SKM-1 (cell line): ENCODE measurements around the gene KMT2B.
"Not testable (repeated sequence)": the region's sequence is repeated elsewhere in the genome, so short reads cannot be mapped to it uniquely, and the experiment has no call there.

Source experiments
- DNase-seq: peaks from one replicate; lab custom pipeline; 2025; ENCODE audit not compliant: unreplicated experiment; lab: John Stamatoyannopoulos, UW

Gene KMT2B, protein sequence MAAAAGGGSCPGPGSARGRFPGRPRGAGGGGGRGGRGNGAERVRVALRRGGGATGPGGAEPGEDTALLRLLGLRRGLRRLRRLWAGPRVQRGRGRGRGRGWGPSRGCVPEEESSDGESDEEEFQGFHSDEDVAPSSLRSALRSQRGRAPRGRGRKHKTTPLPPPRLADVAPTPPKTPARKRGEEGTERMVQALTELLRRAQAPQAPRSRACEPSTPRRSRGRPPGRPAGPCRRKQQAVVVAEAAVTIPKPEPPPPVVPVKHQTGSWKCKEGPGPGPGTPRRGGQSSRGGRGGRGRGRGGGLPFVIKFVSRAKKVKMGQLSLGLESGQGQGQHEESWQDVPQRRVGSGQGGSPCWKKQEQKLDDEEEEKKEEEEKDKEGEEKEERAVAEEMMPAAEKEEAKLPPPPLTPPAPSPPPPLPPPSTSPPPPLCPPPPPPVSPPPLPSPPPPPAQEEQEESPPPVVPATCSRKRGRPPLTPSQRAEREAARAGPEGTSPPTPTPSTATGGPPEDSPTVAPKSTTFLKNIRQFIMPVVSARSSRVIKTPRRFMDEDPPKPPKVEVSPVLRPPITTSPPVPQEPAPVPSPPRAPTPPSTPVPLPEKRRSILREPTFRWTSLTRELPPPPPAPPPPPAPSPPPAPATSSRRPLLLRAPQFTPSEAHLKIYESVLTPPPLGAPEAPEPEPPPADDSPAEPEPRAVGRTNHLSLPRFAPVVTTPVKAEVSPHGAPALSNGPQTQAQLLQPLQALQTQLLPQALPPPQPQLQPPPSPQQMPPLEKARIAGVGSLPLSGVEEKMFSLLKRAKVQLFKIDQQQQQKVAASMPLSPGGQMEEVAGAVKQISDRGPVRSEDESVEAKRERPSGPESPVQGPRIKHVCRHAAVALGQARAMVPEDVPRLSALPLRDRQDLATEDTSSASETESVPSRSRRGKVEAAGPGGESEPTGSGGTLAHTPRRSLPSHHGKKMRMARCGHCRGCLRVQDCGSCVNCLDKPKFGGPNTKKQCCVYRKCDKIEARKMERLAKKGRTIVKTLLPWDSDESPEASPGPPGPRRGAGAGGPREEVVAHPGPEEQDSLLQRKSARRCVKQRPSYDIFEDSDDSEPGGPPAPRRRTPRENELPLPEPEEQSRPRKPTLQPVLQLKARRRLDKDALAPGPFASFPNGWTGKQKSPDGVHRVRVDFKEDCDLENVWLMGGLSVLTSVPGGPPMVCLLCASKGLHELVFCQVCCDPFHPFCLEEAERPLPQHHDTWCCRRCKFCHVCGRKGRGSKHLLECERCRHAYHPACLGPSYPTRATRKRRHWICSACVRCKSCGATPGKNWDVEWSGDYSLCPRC (N-terminal part only)

DNA sequence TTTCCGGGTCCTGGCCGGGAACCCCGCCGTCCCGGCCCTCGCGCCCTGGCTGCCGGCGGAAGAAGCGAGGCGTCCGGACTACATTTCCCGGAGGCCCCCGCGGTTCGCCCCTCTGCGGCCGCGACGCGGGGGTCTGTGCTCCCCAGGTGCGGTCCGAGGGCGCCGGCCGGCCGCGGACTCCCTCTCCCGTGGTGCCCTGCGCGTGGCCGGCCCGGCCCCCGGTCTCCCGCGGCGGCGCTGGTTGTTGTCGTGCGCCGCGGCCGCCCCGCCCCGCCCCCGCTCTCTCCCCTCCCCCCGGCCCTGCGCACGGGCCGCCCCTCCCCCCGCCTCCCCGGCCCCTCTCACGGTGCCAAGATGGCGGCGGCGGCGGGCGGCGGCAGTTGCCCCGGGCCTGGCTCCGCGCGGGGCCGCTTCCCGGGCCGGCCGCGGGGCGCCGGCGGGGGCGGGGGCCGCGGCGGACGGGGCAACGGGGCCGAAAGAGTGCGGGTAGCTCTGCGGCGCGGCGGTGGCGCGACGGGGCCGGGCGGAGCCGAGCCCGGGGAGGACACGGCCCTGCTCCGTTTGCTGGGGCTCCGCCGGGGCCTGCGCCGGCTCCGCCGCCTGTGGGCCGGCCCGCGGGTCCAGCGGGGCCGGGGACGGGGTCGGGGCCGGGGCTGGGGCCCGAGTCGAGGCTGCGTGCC, at the start of gene KMT2B:
TSS of gene KMT2B (plus strand) at position 339 of the 680 bp plus-strand sequence. CDS start at position 355, 16 bp downstream.
- no peak for DNase-seq

DNA sequence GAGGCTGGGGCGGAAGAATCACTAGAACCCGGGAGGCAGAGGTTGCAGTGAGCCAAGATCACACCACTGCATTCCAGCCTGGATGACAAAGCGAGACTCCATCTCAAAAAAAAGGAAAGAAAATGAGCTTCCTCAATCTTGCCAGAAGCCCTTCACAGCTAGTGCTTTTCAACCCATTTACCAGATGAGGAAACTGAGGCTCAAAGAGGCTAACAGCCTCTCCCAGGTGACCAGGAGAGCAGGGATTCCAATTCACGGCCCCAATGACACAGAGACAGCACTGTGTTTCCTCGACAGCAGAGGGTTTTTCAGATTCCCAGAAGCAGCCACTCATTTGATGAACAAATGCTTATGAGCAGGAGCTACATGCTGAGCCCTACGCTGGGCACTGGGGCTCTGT, 48.2 kb upstream of the KMT2B start:
- no peak for DNase-seq

DNA sequence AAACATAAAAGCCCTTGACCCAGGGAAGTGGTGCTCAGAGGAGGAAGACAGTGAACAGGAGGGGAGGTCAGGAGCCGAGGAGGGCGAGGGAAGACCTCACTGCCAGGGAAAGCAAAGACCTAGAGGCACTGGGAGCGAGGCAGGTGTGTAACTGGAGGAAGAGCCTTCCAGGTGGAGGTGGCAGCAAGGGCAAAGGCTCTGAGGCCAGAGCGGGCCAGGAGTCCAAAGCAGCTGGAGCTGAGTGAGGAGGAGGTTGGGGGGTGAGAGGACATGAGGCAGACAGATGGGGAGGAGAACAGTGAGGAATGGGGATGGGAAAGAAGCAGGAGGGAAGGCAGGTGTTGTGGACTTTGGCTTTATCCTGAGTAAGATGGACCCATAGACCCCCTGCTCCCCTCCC, 47.8 kb upstream of the KMT2B start:
- no peak for DNase-seq

DNA sequence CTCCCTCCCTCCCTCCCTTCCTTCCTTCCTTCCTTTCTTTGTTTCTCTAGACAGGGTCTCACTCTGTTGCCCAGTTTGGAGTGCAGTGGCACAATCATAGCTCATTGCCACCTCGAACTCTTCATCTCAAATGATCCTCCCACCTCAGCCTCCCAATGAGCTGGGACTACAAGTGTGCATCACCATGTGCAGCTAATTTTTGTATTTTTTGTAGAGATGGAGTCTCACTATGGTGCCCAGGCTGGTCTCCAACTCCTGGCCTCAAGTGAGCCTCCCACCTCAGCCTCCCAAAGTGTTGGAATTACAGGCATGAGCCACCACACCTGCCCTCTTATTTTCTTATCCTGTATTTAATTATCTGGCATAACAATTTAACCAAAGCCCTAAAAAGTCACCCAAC, 47.1 kb upstream of the KMT2B start:
- DNase-seq: no peak

DNA sequence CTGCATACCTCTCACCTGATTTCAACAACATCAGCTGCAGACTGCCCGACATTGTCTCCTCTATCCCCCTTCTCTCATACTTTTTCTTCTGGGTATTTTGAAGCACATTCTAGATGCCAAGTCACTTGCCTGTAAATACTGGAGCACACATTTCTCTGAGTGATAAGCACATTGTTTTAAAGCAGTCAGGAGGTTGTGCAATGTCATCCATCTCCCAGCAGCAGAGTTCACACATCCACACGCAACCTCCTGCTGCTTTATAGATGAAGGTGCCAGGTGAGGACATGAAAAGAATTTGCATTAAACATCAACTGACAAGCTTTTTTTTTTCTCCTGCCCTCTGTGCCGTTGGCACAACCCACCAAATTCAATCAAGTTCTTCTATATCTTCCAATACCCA, 46.0 kb upstream of the KMT2B start:
- no peak for DNase-seq

DNA sequence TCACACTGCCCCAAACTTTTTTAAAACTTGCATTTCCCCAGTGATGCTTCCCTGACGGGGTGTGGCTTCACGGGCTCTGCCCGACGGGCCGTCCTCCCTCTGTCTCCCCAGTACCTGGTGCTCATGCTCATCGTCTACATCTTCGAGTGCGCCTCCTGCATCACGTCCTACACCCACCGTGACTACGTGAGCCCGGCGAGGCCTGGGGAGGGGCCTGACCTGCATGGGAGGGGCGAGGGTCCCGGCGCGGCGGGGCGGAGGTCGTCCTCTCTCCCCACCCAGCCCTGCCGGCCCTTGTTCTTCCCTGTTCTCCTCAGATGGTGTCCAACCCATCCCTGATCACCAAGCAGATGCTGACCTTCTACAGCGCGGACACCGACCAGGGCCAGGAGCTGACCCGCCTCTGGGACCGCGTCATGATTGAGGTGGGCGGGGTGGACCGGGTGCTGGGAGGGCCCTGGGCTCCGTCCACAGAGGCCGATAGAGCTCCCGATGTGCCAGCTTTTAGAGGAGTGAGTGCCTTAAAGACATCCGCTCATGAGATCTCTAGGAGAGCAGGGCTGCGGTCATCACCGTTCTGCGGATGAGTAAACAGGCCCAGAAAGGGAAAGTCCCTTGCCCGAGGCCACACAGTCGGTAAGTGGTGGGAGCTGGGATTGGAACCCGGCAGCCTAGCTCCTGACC, 44.5 kb upstream of the KMT2B start:
- no peak for DNase-seq

DNA sequence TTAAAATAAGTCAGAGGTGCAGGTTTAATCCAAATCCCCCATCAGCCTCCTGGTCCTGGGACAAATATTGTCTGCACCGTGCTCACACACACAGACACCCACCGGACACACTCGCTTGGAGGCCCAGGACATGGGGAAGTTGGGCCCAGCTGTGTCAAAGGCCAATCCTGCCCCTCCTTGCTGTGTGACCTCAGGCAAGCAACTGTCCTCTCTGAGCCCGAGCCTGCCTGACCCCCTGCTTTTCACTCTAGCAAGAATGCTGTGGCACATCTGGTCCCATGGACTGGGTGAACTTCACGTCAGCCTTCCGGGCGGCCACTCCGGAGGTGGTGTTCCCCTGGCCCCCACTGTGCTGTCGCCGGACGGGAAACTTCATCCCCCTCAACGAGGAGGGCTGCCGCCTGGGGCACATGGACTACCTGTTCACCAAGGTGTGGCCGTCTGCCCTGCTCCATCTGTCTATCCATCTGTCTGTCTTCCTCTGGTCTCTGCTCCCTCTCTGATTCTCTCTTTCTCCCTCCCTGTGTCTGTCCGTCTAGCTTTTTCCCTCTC, 42.1 kb upstream of the KMT2B start:
- DNase-seq: no peak

DNA sequence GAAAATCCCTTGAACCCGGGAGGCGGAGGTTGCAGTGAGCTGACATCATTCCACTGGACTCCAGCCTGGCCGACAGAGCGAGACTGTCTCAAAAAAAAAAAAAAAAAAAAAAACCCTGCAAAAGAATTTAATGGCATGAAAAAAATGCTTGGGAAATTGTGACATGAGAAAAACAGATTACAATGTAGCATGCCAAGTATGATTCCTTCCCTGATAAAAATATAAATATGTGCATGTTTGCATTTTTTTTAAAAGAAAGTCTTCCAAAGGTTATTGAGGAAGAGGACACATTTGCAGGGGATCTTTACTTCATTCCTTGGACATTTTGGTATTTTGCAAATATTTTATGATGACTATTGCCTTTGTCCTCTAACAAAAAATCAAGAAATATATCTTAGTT, 28.0 kb upstream of the KMT2B start:
- DNase-seq: no peak

DNA sequence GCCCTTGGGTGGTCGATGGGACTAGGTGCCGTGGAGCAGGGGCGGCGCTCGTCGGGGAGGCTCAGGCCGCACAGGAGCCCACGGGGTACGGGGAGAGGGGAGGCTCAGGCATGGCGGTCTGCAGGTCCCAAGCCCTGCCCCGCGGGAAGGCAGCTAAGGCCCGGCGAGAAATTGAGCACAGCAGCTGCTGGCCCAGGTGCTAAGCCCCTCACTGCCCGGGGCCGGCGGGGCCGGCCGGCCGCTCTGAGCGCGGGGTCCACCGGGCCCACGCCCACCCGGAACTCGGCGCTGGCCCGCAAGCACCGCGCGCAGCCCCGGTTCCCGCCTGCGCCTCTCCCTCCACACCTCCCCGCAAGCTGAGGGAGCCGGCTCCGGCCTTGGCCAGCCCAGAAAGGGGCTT, 26.7 kb upstream of the KMT2B start:
- DNase-seq: not testable (repeated sequence)

DNA sequence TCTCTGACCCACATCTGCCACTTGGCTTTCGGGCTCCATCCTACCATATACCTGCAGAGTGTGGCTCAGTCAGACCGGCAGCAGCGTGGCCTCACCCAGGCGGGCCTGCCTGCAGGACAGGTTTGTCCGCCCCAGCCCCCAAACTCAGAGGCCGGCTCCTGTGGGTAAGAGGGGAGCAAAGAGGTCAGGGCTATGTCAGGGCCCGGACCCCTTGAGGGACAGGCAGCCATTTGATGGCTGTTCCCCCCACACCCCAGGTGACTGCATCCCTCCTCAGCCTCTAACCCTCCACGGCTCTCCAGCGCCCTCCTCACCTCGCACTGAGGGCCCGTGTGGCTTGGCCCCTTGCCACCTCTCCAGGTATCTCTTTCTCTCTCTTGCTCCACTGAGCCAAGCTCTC, 25.8 kb upstream of the KMT2B start:
- no peak for DNase-seq

DNA sequence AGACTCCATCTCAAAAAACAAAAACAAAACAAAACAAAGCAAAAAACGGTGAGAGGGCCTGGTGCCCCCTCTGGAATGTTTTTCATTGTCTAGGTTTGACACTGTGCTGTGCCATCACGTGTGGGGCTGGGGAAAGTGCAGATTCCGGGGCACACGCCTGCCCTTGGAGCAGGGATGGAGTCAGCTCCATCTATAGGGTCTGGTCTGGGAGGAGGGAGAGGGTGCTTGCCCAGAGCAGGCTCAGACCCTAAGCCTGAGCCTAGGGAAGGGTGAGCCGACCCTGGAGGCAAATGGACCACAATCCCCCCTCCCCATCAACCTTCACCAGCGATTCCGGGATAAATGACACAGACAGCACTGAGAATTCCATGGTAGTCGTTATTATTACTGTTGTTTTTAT, 24.4 kb upstream of the KMT2B start:
- no peak for DNase-seq

DNA sequence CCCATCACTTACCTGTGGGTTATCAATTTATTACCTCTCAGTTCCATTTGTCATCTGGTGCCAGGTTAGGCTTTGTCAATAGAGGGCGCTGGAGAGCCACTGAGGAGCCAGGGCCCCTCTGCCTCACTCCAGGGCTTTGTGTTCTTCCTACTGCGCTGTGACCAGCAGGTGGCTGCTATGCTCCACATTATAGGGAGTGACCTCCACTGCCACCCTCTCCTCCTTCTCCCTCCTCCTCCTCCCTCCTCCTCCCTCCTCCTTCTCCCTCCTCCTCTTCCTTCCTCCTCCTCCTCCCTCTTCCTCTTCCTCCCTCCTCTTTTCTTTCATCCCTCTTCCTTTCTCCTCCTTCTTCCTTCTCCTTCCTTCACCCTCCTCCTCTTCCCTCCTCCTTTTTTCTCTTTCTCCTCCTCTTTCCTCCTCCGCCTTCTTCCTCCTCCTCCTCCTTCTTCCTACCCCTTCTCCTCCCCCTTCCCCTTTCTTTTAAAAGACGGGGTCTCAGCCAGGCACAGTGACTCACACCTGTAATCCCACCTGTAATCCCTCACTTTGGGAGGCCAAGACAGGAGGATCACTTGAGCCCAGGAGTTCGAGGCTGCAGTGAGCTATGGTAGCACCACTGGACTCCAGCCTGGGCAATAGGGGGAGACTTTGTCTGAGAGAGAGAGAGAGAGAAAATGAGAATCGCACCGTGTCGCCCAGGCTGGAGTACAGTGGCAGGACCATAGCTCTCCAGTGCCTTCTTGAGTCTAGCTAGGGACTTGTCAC, 23.8 kb upstream of the KMT2B start:
- peak; percentile 75 for DNase-seq

DNA sequence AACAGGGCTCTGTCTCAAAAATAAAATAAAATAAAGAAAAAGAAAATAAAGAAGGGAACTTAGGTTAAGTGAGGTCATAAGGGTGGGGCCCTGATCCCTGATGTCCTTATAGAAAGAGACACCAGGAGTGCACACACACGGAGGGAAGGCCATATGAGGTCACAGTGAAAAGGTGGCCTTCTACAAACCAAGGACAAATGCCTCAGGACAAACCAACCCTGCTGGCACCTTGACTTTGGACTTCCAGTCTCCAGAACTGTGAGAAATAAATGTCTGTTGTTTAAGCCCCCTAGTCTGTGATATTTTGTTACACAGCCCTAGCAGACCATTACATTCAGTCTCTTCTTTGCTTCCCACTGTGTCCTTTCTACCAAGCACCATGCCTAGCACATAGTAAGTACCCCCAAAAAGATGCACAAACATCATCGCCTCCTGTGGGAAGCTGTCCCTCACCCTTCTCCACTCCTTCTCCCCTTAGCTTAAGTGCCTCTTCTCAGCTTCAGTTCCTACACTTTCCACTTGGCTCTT, 21.8 kb upstream of the KMT2B start:
- DNase-seq: no peak

DNA sequence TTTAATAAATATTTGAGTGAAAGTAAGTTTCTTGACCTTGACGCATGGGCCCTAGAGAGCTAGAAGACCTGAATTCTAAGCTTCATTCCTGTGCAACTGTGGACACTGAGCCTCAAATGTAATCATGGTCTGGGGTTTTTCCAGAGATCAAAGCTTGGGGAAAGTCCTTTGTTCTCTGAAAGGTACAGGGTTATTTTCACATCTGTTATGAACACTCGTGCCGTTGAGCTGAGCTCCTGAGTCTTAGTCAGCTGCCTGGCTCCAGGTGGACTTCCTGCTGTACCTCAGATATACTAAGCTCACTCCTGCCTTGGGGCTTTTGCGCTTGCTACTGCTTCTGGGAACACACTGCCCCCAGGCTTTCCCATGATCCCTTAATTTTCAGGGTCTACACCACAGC, 21.0 kb upstream of the KMT2B start:
- no peak for DNase-seq

DNA sequence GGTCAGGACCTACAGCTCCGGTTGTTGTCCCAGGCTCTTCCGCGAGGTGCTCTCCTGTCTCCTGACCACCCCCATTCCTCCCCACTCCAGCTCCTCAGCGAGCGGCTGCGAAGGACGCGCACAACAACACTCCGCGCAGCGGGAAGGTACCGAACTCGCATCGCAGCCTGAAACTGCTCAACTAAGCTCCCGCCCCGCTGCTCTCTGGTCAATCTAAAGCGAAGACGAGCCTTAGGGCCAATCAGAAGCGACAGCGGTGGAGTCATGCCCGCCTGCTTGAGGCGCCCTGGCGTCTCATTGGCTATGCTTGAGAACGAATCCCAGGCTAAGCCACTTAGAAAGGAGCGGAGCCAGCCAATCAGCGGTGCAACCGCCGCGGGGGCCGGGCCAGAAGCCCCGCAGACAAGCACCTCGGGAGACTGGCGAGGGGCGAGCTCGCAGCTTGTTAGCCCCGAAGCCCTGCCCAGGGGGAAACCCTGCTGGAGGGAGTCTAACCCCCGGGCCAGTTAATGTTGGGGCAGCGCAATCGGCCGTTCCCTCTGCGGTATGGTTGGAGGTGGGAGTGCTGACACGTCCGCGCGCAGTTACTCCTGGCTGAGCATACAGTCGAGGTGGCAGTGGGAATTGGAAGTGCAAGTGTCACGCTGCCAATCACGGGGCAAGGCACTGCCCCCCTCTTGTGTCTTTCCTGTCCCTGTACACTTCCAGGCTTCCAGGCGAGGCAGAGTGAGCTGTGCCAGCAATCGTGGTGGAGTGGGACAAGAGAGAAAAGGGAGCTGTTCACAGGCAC, 15.4 kb upstream of the KMT2B start:
- DNase-seq: peak; percentile 88

DNA sequence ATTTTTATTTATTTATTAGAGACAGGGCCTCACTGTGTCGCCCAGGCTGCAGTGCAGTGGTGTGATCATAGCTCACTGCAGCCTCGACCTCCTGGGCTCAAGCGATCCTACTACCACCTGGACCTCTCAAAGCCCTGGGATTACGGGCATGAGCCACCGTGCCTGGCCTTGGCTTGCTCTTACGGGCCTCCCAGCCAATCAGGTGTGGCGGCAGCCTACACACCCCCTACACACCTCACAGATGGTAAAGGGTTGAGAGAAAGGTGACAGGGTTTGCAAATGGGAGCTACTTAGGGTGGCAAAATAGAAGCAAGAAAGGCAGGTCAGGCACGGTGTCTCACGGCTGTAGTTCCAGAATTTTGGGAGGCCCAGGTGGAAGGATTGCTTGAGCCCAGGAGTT, 14.5 kb upstream of the KMT2B start:
- DNase-seq: no peak

DNA sequence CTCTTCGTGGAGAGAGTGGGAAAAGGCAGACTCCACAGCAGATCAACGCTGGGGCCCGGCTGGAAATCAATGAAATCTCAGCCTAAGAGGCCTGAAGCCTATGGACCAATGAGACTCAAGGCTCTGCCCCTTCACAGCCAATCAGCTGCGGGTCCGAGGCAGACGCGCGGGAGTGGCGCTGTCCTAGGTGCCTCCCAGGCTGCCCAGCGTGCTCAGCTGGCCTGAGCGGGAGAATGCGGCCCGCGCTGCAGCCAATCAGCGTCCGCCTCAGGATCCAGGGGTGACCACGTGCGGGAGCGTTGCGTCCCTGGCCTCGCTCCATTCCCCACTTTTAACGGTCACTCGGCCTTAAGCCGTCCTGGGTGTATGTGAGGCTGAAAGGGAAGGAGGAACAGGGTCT, 13.6 kb upstream of the KMT2B start, which contains the start of gene ZBTB32:
TSS of gene ZBTB32 (plus strand) at position 341 of the 400 bp plus-strand sequence. CDS start 10,069 bp downstream, outside the sequence.
- DNase-seq: no peak

DNA sequence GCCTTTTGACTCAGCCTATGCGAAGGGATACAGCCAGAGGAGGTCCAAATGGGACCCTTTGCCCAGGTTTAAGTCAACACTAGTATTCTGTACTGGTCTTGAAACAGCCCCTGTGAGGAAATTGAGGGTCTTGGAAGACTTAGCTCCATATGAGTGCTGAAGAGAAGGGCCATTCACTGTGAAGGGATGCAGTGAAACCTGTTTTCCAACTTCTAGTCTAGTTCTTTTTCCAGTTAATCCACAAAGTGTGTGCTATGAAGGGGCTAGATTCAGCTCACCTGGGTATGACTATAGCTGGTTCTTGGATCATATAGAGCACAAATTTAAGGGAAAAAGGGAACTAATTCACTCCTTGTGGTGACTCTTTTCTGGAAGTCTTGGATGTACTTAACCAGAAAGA, 9.4 kb upstream of the KMT2B start:
- DNase-seq: no peak
